ENCODE measurements around the gene SYPL1.

GRCh38 chr7:106095634-106096033 is 16.5 kb downstream of the SYPL1 start:
- TF ChIP-seq ZNF366 (tag by site-specific recombination; conservative IDR thresholded peaks at IDR 0.05) = no peak
- no peak for TF ChIP-seq ZNF292 (tag by site-specific recombination; IDR thresholded peaks at IDR 0.05; ENCODE audit: borderline replicate concordance, low read depth)
- TF ChIP-seq BCL11B (tag by site-specific recombination; IDR thresholded peaks at IDR 0.05; ENCODE audit: low read depth) = no peak
- TF ChIP-seq PATZ1 (tag by site-specific recombination; IDR thresholded peaks at IDR 0.05) = no peak
- no peak for TF ChIP-seq ZNF777 (tag by site-specific recombination; IDR thresholded peaks at IDR 0.05; ENCODE audit: borderline replicate concordance)
- no peak for TF ChIP-seq CTCF (tag by site-specific recombination; IDR thresholded peaks at IDR 0.05)
- no peak for TF ChIP-seq ZSCAN5A (tag by site-specific recombination; IDR thresholded peaks at IDR 0.05)
- TF ChIP-seq ZNF449 (tag by site-specific recombination; IDR thresholded peaks at IDR 0.05) = no peak
- no peak for TF ChIP-seq ZNF549 (tag by site-specific recombination; IDR thresholded peaks at IDR 0.05)
- TF ChIP-seq ZNF670 (tag by site-specific recombination; IDR thresholded peaks at IDR 0.05; ENCODE audit: low read depth) = no peak
- TF ChIP-seq ZNF785 (tag by site-specific recombination; IDR thresholded peaks at IDR 0.05) = no peak
- TF ChIP-seq ZNF544 (tag by site-specific recombination; IDR thresholded peaks at IDR 0.05) = no peak
- no peak for TF ChIP-seq ZNF529 (tag by site-specific recombination; IDR thresholded peaks at IDR 0.05; ENCODE audit: insufficient replicate concordance)
- no peak for TF ChIP-seq ZNF391 (tag by site-specific recombination; IDR thresholded peaks at IDR 0.05; ENCODE audit: borderline replicate concordance, low read depth)

All from HEK293 (cell line).